T47D (cell line): Measurements from ENCODE around the gene DUSP28.
A peak's percentile ranks its signal among the peaks of the same experiment; 100 is the strongest.

Source experiments
- DNase-seq, 2 experiments: peaks; one replicate each; pipeline versions ENCODE4 v3.0.0 to v3.0.0-alpha.2; 2011 to 2012; ENCODE audit warnings: low read depth in 1 of 2, low spot score in 1 of 2
- JUND ChIP-seq: IDR thresholded peaks from 2 replicates; pipeline ENCODE4 v1.6.1; 2012; ENCODE audit warnings: low read depth
- in situ Hi-C: cut with HindIII; loops from 2 replicates; pipeline ENCODE4 v1.10.0; 2016; ENCODE audit warnings: low sequenced_read_pairs, low pct_unique_long_range_greater_than_20kb

The DUSP28 gene

DNA sequence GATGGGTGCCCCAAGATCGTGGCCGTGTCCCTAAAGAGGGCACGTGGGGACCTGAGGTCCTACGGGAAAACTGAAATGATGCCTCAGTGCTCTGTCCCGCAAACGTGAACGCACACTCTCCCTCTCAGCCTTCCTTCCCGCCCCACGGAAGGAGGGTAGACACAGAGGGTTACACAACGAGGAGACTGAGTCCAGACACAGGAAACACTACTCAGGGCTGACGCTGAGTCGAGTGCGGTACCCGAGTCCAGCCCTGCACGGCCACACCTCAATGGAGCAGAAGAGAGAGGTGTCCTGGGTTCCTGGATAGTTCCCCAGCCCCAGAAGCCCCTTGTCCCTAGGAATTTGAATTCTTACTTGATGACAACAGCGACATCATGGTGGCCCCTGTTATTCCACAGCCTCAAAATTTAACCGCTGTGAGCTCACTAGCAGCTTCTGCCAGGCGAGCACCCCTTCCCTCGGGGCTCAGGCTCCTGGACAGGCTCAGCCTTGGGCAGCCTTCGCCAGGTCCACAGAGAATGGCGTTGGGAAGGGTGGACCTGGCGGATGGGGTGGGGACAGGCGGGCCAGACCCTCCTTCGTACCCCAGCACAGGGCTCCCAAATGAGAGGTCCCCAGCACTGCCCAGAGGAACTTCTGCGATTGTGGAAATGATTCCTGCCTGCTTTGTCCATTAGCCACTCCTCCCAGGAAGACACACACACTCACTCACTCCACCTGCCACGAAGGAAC is 7.1 kb downstream of the DUSP28 start:
- no peak for TF ChIP-seq JUND
- in situ Hi-C loops = no loop called here
- no peak for DNase-seq

DNA sequence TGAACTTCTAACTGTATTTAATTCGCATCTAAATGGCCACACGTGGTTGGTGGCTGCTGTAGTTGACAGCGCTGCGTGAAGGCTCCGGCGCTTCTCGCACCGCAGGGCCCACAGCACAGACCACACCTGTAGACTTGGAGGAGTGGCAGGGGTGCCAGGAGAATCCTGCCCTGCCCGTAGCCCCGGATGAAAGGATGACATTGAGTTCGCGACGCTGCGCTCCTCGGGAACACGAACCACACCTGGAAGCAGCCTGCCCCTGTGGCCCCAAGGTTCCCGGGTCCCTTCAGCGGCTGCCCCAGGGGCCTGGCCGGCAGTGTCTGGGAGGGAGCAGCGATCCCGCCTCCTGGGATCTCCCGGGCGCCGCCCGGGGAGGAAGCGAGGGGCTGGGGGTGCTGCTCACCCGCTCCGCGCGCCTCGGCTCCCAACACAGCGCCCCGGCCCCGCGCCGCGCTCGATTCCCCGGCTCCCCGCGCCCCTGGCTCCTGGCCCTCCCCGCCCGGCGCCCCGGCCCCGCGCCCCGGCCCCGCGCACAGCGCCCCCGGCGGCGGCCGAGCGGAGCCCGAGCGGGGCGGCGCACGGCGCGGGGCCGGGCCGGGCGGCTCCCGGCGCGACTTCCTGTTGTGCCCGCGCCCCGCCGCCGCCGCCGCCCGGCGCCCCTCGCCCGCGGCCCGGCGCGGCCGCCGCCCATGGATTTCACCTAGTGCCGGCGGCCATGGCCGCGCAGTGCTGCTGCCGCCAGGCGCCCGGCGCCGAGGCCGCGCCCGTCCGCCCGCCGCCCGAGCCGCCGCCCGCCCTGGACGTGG is 7.9 kb downstream of the DUSP28 start, which contains the start of gene RNPEPL1:
RNPEPL1 (plus strand) TSS at position 613 of the 806 bp plus-strand sequence; CDS start at position 716, 103 bp downstream.
- peak in 1 of 2 experiments; percentile 62 for DNase-seq
- TF ChIP-seq JUND = no peak
- in situ Hi-C loops = no loop called here

DNA sequence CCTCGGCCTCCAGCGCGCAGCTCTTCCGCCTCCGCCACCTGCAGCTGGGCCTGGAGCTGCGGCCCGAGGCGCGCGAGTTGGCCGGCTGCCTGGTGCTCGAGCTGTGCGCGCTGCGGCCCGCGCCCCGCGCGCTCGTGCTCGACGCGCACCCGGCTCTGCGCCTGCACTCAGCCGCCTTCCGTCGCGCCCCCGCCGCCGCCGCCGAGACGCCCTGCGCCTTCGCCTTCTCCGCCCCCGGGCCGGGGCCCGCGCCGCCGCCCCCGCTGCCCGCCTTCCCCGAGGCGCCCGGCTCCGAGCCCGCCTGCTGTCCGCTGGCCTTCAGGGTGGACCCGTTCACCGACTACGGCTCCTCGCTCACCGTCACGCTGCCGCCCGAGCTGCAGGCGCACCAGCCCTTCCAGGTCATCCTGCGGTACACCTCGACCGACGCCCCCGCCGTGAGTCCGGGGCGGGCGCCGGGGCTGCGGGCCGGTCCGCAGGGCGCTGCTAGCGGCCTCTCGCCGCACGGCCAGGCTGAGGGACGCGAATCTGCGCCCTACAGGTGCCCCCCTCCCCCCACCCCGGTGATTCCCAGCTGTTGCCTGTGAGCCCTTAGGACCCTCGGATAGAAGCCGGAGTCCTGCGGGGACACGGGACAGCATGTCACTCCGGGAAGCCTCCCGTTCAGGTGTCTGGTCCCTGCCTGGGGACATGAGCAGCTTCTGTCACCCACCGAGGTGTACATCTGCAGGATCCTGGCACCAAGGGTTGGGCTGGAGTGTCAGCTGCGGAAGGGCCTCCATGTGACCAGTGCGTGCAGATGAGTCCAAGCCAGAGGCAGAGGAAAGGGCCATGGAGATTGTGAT is 8.7 kb downstream of the DUSP28 start:
- no peak for TF ChIP-seq JUND
- peak; percentile 33 to 66 for DNase-seq
- in situ Hi-C loops = no loop called here

DNA sequence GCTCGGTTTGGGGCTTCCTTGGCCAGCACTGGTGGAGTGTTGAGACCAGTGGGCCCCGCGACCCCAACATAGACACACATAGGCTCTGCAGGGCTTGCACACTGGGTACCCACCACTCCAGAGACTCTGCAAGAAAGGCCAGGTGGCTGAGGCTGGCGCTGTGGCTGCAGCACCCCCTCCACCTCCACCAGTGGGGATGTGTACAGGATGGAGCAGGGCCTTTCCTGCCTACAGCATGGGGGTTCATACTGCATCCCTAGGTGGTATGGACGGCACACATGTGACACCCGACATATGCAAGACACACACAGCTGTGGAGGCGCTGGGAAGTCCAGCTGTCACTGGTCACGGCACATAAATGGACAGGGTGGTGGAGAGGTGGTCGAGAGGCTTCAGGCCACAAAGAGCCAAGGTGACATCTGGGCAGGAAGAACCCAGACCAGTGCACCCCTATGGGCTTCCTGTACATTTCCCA is 9.4 kb downstream of the DUSP28 start:
- in situ Hi-C loops = no loop called here
- DNase-seq = no peak
- no peak for TF ChIP-seq JUND

DNA sequence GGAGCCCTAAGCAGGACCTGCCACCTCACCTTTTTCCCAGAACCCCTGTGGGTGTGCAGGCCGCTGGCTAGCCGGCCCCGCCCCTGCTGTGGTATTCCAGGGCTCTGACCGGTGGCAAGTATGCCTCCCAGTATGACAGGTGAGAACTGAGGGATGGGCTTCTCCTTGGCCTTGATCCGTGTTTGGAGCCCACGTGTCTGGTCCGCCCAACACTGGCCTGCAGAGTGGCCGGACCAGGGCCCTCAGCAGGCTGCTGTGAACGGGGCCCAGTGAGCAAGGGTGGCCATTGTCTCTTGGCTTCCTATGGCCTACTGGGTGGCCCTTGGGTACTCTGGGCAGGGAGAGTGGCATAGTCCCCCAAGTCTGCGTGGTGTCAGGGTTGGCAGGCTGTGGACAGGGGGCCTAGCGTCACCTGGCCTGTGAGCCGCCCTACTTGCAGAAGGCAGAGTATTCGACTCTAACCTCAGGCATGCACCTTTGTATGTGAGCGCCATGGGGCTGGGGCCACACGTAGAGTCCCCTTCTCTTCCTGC is 9.9 kb downstream of the DUSP28 start:
- in situ Hi-C loops = no loop called here
- DNase-seq = no peak
- no peak for TF ChIP-seq JUND

DNA sequence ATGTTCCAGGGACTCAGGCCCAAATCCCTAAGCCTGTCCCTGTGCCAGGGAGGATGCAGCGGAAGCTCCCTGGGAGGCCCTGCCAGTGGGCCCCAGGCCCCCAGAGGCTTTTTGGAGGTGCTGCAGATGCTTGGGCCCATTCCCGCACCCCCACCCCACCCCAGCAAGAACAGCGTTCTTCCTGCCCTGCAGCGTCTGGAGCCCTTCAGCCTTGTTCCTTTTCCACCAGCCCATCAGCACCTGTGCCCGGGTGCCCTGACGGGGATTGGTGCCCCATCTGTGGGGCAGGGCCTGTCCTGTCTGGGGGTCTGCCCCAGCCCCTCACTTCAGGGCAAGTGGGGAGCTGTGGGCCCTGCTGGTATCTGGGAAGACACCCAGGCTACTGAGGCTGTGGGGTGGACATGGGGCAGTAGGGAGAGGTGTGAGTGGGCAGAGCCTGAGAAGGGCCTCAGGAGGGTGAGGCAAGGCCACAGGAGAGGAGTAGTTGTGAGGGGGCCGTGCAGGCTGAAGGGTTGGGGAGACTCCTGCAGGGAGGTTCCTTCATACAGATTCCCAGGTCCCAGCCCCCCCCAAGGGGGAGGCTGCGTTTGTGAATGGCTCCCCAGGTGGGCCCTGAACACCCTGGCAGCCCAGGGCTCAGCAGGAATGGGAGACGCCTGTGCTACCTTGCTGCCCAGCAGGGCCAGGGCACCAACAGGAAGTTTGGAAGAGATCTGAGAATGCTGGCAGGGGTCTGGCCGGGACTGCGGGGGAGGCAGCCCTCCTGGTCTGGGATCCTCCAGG is 10.6 kb downstream of the DUSP28 start:
- no peak for DNase-seq
- no peak for TF ChIP-seq JUND
- in situ Hi-C loops = no loop called here

DNA sequence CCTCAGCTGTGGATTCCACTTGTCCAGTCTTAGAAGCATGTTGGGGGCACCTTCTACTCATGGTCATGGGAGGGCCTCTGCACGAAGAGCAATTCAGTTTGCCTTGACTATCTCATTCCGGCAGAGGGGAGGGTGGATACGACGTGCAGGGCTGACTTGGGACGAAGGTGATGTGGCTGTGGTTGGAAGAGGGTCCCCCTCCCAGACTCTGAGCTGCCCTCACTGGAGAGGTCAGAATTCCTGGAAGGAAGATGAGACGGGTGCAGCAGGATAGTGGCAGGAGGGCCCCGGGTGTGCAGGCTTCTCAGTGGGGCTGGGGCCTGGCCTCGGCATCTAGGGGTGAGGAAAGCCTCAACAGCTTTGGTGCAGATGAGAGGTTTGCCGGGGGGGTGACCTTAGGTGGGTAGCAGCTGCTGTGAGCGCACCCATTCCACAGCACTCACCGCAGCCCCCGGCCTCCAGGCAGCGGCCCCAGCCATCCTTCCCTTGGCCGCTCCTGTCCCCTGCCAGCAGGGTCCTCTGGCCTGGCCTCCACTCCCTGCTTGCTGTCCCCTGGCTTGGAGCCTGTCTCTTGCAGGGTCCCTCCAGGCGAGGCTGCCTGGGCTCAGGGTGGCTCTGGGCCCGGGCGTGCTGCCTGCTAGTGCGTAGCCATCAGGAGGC is 11.3 kb downstream of the DUSP28 start:
- TF ChIP-seq JUND = no peak
- DNase-seq = no peak
- in situ Hi-C loops = no loop called here

DNA sequence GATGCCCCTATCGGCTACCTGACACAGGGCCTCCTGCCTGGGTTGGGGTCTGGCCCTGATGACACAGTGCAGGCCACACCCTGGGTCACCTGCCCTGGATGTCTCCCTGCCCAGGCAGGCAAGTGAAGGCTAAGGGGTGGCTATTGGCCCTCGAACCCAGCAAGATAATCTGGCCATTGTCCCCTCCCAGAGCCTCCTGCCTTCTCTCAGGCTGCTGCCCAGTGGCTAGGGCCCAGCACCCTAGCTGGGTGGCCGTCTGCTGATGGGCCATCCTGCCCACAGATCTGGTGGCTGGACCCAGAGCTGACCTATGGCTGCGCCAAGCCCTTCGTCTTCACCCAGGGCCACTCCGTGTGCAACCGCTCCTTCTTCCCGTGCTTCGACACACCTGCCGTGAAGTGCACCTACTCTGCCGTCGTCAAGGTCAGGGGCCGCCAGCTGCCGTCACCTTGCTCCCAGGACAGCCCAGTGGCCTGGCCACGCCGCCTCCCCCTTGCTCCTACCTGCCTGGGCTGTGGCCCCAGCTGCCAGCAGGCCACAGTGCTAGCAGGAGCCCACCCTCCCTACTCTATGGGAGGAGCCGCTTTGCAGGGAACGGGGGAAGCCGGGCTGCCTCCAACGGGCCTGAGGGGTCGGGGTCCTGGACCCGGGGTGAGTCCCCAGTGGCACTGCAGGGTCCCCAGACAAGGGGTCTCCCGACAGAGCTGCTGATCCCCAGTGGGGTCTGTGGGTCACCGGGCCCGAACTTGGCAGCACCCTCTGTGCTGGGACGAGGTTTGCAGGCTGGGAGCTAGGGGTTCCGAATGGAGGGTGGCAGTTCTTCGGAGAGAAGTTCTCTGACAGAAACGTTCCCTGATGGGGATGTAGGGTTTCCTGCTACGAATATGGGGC is 12.2 kb downstream of the DUSP28 start:
- in situ Hi-C loops = no loop called here
- TF ChIP-seq JUND = no peak
- DNase-seq = no peak

DNA sequence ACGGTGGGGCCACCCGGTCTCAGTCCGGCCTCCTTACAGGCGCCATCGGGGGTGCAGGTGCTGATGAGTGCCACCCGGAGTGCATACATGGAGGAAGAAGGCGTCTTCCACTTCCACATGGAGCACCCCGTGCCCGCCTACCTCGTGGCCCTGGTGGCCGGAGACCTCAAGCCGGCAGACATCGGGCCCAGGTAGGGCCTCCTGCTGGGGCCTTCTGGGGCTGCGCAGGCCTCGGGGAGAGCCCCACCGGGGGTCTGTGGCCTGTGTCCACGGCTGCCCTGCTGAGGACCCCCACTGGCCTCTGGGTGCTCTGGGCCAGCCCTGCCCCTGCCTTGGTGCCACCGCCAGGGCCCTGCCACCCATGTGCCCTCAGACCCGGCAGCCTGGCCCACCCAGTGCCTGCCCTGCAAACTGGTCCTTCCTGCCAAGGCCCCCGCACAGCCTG is 12.9 kb downstream of the DUSP28 start:
- no peak for TF ChIP-seq JUND
- no peak for DNase-seq
- in situ Hi-C loops = no loop called here
